NCI-H524 treated with DMSO at 0.1 percent for 48 hours (cell line): Measurements from ENCODE around the gene RHBDF2.

Experiments used
- DNase-seq: peaks from one replicate; lab custom pipeline; 2025; lab: John Stamatoyannopoulos, UW

RHBDF2 gene

DNA sequence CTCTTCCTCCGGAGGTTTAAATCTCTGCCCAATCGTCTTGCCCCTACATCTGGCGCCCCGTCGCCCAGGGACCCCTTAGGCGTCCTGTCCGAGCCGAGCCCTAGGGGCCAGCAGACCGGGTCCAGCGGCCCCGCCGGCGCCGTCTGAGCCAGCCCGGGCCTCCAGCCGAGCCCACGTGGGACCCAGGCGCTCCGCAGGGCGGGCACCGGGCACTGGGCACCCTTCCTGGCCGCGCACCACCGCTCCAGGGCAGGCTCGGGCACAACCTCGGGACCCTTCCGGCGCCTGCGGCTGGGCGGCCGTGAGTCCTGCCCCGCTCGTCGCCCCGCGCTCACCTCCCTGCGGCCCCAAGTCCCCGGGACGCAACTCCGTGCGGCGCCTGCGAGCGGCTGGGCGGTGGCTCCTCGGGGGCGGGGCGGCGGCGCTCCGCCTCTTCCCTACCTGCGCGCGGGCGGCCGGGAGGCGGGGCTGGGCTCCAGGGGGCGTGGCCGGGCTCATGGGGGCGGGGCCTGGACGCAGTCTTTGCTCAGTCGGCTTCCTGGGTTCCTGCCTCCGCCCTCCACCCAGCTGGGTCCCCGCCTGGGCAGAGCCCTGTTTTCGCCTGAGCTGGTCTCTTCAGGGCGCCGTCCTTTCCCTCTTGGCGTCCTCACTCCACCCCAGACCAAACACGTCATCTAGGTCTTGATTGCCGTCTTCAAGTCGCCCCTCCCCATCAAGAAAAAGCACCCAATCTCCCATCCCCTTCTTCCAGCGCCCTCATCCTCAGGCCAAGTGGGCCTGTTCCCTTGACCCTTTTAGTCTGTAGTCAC is at the start of gene RHBDF2:
Gene RHBDF2, minus strand, starts transcription at position 406 of the 809 bp plus-strand sequence. CDS start 19,899 bp downstream, outside the sequence.
- peak; percentile 49 for DNase-seq

DNA sequence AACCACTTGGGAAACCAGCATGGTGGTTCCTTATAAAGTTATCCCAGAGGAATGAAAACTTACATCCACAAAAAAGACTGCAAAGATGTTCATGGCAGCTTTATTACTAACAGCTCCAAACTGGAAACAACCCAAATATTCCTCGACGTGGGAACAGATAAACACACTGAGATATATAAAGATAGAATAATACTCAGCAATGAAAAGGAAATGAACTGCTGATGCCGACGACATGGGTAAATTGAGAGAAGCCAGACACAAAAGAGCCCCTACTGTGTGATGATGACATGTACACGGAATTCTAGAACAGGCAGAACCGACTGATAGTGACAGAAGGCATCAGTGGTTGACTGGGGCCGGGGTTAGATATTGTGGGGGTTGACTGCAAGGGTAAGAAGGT is 48.3 kb upstream of the RHBDF2 start:
- DNase-seq: no peak

DNA sequence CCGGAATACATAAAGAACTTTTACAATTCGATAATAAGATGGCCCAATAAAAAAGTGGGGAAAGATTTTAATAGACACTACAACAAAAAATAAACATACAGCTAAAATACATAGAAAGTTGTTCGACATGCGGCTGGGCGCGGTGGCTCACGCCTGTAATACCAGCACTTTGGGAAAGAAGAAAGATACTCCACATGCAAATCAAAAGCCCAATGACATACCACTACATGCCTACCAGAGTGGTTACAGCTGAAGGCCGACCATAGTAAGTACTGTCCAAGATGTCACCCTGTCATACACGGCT is 47.9 kb upstream of the RHBDF2 start:
- no peak for DNase-seq

DNA sequence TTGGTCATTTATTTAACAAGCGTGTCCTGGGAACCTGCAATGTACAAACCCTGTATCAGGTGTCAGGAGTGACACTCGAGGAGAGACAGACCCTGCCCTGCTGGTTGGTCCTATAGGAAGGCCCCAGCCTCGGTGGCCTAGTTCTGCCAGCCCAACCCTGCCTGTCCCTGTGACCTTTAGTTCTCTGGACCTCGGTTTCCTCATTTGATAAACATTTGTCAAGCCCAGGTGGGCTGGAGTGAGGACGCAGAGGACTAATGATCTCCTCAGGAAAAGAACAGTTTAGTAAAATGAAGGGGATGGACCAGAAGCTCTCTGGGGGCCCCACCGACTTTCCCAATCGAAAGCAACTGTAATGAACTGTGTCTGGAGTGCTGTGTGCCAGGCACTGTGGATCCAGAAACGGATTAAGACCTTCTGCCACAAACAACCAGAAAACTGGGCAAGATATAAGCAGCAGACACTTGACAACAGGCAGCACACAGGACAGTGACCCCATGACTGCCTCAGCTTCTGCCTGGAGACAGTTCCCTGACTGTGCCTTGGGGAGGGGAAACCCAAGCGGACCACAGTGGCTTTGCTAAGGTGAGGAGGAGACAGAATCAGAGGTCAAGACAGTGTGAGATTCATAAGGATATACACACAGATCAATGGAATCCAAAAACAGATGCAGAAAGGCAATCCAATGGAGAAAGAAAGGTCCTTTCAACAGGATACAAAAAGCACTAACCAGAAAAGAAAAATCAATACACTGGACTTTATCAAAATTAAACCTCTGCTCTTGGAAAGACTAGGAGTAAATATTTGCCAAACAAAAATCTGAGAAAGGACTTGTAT is 47.4 kb upstream of the RHBDF2 start:
- no peak for DNase-seq

DNA sequence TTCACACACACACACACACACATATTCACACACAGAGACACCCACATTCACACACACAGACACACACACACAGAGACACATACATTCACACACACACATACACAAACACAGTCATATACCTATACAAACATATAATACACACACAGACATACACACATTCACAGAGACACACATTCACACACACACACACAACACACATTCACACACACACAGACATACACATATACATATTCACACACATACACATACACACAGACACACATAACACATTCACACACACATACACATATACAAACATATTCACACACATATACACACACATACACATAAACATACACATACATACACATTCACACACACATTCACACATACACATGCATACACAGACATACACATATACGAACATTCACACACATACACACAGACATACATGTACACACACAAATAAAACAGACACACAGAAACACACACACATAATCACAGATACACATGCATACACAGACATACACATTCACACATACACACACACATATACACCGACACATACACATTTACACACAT is 46.5 kb upstream of the RHBDF2 start:
- DNase-seq: no peak

DNA sequence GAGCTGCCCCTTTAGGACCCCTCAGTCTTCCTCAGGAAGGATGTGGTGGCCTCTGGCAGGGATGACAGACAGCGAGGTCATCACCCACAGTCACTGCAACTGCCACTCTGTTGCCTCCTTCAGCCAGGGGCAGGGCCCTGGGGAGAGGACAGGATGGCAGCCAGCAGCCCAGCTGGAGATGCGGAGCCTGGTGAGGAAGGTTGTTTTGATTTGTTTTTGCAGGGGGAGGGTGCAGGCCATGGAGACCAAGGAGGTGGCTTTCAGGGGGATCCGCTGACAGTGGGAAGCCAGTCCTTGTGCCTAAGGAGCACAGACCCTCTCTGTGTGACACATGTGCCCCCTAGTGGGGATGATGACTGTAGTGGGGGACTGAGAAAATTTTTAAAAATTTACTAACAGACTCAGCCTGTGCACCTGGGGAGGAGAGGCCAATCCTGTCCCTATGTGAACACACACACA is 46.0 kb upstream of the RHBDF2 start:
- DNase-seq: peak; percentile 52

DNA sequence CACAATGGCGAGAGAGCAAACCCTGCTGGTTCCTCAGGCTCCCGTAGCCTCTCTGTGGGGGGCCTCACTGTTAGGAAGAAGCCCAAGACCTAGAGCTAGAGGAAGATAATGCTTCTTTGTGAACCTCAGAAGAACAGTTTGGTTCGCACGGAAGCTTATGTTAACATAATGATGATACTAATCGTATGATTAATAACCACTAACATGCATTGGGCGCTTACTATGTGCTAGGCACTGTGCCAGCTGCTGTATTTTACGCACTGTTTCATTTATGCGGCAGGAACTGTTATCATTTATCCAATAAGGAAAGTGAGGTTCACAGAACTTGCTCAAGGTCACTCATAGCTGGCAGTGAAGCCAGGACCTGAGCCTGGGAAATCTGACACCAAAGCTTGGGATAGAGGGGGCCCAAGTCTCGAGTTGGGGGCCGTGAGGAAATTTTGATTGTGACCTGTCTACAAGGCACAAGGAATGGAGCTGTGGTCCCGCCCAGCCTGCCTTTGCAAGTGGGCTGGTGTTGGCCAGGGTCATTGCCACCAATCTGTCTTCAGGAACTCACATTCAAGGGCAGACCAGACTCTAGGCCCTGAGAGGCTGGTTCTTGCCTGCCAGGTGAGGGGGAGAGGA is 45.4 kb upstream of the RHBDF2 start:
- no peak for DNase-seq

DNA sequence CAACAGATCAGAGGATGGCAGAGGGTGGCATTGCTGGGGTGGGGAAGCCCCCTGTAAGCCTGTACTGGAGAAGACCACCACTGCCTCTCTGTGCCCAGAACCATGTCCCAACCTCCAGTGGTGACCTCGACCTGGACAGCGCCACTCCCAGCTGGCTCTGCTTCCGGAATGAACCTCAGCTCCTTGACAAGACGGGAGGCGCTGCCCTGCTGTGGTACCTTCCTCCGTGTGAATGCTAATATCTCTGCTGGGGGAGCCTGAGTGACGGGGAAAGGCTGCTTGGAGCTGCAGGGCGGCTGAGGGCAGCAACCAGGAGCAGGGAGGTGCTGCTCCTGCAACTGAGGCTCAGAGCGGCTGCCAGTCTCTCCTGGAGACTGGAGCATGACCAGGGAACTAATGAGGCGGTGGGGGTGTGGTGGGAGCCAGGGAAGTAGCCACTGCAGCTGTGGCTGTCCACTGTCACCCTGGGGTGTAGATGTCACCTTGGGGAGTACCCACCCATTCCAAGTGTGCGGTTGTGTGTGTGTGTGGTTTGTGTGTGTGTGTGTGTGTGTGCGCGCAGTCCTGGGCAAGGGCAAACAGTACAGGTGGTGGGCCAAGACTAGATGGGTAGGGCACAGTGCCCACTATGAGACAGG is 44.8 kb upstream of the RHBDF2 start:
- DNase-seq: no peak

DNA sequence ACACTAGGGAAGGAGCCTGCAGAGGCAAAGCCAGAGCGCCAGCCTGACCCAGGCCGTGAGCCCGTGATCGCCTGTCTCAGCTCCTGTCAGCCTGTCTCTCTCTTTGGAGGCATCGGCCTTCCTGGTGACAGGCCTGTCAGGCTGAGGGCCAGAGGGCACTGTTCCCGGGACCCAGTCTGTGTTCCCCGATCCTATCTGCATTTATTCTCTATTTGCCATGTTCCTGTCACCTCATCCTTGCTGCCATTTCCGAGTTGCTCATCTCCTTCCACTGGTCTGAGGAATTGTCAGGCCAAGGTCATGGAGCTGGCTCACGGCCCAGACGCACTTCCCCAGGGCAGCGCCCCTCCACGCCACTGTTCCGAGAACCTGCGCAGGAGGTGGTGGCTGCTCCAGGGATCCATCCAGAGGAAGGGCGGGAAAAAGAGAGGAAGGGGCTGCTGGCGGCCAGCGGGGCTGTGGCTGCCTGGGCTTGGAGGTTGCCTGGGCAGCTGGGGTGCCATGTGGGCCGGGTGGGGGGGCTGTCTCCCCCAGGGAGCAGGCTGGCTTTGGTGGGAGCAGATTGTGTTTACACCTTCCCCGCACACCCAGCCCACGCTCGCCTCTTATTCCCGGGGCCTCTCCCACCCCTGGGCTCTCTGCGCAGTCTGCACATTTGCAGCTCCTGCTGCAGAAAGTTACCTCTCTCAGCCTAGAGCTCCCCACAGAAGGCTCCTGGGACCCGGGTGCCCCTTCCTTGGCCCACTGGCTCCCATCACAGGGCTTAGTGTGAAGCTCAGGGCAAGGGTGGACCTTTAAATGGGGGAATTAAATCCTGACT is 43.5 kb upstream of the RHBDF2 start:
- DNase-seq: no peak

DNA sequence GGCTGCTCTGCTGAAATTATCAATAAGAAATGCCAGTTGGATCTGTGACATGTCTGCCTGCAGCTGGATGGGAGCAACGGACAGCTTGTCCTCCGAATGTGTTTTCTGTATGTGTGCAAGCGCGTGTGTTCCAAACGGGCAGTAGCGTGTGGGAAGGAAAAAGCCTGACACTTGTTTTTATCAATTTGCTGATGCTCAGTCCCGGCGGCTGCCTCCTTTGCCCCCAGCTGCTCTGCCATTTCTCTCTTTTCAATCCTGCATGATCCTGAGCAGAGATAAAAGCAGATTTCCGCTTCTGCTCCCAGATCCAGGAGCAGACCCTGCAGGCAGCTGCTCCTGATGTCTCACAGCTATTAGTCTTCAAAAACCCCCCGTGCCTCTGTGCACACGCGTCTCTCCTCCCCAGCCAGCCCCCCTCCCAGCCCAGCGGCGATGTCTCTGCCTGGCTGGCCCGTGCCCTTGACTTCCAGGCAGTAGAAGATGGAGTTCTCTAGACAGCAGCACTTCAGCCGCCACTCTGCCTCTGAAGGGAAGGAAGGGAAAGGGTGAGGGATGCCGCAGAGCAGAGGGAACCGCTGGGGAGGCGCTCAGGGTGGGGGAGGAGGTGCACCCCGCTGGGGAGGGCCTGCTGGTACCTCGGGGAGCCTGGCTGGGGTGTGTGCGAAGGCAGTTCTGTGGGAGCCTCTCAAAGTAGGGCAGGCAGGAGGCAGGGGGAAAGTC is 42.8 kb upstream of the RHBDF2 start:
- DNase-seq: no peak

DNA sequence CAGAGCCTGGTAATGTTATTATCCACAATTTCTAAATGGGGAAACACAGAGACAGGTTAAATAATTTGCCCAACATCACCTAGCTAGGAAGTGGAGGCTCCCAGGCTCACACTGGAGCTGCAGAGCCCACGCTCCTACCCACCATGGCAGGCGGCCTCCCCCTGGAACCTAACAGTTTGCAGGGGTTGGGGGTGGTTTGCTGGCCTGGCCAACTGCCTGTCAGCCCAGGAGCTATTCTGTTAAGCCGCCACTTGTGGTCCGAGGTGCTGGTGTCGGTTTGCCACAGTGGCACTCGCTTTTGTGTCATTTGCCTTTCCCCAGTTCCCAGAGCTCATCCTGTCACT is 42.2 kb upstream of the RHBDF2 start:
- DNase-seq: no peak

DNA sequence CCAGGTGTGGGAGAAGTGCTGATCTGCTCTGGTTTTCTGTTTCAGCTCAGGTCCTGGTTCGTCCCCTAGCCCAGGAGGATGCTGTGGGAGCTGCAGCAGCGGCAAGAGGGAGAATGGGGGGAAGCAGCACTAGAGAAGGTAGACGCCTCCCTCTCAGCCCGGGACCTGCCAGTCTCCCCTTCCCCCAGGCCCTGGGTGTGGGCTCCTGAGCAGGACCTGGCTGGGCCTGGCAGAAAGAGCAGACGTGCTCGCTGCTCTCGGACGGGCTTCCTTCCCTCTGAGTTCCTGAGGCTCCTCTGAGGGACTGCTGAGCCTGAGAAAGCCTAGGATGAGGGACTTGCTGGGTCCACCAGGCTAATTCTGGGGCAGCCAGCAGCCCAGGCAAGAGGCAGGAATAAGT is 41.8 kb upstream of the RHBDF2 start:
- DNase-seq: no peak

DNA sequence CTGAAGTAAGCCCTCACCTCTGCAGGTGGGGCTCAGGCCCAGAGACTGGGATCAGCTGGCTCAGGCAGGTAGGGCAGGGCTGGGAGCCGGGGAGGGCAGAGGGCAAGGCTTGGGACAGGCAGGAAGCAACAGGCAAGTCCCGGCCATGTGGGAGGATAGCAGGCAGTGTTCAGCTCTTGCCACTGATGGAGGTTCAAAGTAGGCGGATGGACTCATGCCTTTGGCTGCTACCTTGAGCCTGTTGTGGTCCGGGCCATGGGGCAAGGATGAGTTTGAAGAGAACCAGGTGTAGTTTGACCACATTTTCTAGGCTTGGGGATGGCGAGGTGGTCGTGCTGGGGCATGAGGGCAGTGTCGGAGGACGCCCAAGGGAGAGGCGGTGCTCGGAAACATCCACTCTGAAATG is 41.3 kb upstream of the RHBDF2 start:
- DNase-seq: no peak

DNA sequence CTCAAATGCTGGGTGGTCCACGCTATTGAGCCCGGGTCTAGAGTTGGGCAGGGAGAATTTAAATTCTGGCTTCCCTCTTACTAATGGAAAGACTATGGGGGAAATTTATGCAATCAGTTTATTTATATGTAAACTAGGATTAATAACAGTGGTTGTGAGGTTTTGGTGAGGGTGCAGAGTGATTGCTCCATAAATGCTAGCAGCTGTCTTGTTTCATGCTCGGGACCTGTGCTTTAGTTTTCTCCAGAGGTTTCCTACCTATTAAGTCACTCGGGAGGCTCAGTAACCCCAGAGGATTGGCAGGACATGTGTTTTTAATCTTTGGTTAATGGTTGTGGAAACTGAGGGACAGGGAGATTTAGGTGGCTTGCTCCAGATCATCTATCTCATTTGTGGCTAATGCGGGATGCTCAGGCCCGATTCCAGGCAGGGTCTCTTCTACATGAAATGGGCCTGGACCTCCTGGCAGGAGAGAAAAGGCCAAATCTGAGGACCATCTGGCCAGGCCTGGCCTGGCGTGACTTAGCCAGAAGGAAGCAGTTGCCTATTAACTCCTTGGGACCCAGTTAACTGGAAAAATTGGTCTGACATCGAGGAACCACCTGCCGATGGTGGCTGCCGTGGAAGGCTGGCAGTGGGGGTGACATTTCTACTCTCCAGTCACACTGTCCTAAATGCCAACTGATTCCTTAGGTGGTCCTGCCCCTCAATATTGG is 40.7 kb upstream of the RHBDF2 start:
- no peak for DNase-seq

DNA sequence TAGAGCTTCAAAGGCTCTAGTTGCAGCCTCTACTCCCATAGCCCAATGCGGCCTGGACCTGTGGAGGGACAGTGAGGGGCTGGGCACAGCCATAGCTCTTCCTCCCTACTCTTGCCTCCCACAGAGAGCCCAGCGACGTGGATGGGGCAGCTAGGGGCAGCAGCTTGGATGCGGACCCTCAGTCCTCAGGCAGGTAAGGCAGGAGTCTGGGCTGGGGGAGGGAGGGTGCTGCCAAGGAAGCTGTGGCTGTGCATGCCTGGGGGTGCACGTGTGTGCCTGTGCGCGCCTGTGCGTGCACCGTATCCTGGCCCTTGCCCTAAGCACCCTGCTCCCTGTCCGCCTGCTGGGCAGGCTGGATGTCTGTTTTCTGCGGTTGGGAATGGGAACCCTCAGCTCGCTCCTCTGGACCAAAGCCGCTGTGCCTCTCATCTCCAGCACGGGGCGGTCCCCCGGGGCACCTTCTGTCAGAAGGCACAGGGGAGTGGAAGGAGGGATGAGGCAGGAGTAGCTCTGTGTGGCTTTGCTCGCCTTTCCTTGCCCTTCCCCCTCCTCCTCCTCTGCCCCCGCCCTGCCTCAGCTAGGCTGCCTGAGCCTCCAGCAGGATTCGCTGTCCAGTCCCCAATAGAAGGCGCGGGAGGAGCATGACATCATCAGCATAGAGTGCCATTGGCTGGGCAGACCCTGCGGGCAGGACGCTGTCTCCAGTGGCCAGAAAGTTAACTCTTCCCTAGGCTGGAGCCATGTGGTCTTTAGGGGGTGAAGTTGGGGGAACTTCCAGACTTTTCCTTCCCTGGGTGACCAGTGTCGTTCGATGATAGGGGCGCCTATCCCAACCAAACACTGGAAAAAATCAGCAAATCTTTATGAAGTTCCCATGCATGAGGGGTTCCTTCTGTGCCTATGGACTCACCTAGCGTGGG is 39.4 kb upstream of the RHBDF2 start:
- DNase-seq: peak; percentile 100

DNA sequence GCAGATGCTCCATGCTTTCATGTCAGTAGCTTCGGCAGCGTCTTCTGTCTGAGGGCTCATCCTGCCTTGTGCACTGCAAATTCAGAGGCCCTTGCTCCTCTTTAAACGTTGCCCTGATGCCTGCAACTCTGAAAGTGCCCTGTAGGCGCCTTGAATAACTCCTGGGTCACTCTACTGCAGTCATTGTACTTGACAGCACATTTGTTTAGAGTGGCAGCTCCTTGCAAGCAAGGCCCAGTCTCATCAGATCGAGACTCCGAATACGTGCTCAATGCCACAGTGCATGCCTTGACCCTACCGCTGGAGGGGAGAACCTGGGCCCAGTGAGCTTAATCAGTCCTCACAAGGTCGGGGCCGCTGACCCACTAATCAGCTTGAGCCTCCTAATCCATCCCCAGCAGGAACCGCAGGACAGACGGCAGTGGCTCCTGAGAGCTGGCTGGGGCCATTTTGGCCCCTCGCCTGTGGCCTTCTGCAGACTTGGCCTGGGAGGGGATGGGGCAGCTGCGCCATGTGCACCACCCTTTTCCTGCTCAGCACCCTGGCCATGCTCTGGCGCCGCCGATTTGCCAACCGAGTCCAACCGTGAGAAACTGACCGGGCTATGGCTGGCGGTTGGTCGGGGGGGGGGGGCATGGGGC is 38.5 kb upstream of the RHBDF2 start, which contains the start of gene PRCD:
Gene PRCD, plus strand, starts transcription at position 414 of the 641 bp plus-strand sequence. Its CDS starts 98 bp downstream, at position 512.
- DNase-seq: no peak

DNA sequence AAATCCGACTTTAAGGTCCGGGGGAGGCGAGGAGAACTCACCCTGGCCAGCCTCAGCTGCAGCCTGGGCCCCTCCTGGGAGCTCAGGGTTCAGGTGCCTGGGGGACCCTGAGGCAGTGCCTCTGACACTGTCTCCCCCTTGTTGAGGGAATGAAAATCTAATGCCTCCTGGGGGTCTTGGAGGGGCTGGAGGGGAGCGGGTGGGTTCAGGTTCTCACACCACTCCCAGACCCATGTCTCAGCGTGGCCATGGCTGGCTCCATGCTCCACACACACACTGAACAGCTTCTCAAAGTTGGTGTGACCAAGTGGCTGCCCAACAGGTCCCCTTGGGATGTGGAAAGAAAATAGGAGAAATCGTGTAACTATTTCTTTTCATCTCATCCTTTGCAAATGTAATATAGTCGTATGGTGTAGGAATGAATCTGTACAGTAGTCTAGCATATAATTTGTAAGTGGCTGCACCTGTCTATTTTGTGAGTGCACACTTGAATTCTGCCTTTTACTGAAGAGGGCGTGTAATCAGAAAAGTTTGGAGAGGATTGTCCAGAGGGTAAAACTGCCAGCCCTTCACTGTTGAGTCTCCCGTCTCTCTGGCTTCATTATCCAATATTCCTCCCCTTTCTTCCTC is 37.8 kb upstream of the RHBDF2 start:
- no peak for DNase-seq
